GM12878 (cell line): ENCODE results near the gene KISS1R. TPM values are rescaled to one million over a fixed set of nuclear protein-coding genes. Genes with fewer than 3 reads are reported as not detected.

Experiments
- ATAC-seq: fragments of 200-7000 bp; cut with Tn5 transposase; 3 replicates; pipeline ENCODE4 v1.9.1; 2020; ENCODE audit warnings: mild to moderate bottlenecking, moderate library complexity
- BruUV-seq: library from RNA; stranded (reverse); fragments of 400-500 nt; replicated peaks from 2 replicates; lab custom pipeline; 2021; lab: Mats Ljungman, UMichigan
- CTCF ChIA-PET: fragments of 300-600 bp; sonication (Branson Sonifier 250); formaldehyde crosslinking; extraction: SDS; loops from one replicate; lab custom pipeline; 2021; ENCODE audit warnings: inconsistent platforms; lab: Yijun Ruan, JAX
- POLR2A ChIA-PET: fragments of 350-600 bp; formaldehyde crosslinking; extraction: SDS; loops from one replicate; lab custom pipeline; 2021; ENCODE audit warnings: inconsistent platforms; lab: Charles Lee
- RAD21 ChIA-PET: fragments of 300-600 bp; sonication (Branson Sonifier 250); formaldehyde crosslinking; loops from one replicate; lab custom pipeline; 2023; ENCODE audit warnings: antibody characterized with exemption; ENCODE audit not compliant: unreplicated experiment; lab: Charles Lee
- SMC1A ChIA-PET: fragments of 300-600 bp; sonication (Branson Sonifier 250); formaldehyde crosslinking; loops from one replicate; lab custom pipeline; 2023; ENCODE audit not compliant: unreplicated experiment, uncharacterized antibody; lab: Charles Lee
- DNase-seq: peaks from one replicate; pipeline ENCODE4 v3.0.0-alpha.2; 2011; ENCODE audit warnings: low read depth, low spot score
- FAIRE-seq: peaks from 3 replicates; lab custom pipeline; 2011; peaks lifted over from hg19 to GRCh38; lab: Jason Lieb, UNC
- H2AFZ ChIP-seq: 2 replicates; pipeline ENCODE4 v1.6.0; 2011; ENCODE audit warnings: low read depth, low read length, control low read depth; ENCODE audit not compliant: control insufficient read depth
- H3K27ac ChIP-seq: 2 replicates; pipeline ENCODE4 v1.5.1; 2011; ENCODE audit warnings: control low read depth; ENCODE audit not compliant: control insufficient read depth, insufficient read depth
- H3K27me3 ChIP-seq, 2 experiments: replicated peaks in 1 of 2; 2 replicates each; pipeline versions ENCODE4 v1.6.0 to v1.6.1; 2011; ENCODE audit warnings: low read length in 1 of 2; ENCODE audit not compliant: control insufficient read depth in 2 of 2, insufficient read depth in 2 of 2
- H3K36me3 ChIP-seq, 2 experiments: 2 replicates each; pipeline ENCODE4 v1.5.1; 2011; ENCODE audit warnings: low read length in 1 of 2; ENCODE audit not compliant: control insufficient read depth in 2 of 2, insufficient read depth in 2 of 2
- H3K4me1 ChIP-seq: 2 replicates; pipeline ENCODE4 v1.6.1; 2011; ENCODE audit warnings: mild to moderate bottlenecking, low read length, moderate library complexity, mixed read lengths; ENCODE audit not compliant: control insufficient read depth, insufficient read depth
- H3K4me2 ChIP-seq: 2 replicates; pipeline ENCODE4 v1.6.0; 2011; ENCODE audit warnings: control low read depth; ENCODE audit not compliant: control insufficient read depth, insufficient read depth
- H3K4me3 ChIP-seq: fragments of 200-600 bp; sonication (generic); 2 replicates; pipeline ENCODE4 v1.5.1; 2016
- H3K79me2 ChIP-seq: 2 replicates; pipeline ENCODE4 v1.6.0; 2011; ENCODE audit warnings: low read length; ENCODE audit not compliant: control insufficient read depth, insufficient read depth
- H3K9ac ChIP-seq: 2 replicates; pipeline ENCODE4 v1.8.0; 2011; ENCODE audit warnings: low read length, control low read depth, mixed read lengths; ENCODE audit not compliant: control insufficient read depth, insufficient read depth
- H3K9me3 ChIP-seq: replicated peaks from 3 replicates; pipeline ENCODE4 v1.5.1; 2011; ENCODE audit warnings: mild to moderate bottlenecking, low read length; ENCODE audit not compliant: control insufficient read depth, insufficient read depth
- H4K20me1 ChIP-seq: 2 replicates; pipeline ENCODE4 v1.6.0; 2011; ENCODE audit not compliant: control insufficient read depth, insufficient read depth
- ATF3 ChIP-seq: IDR thresholded peaks from 2 replicates; pipeline ENCODE4 v1.6.1; 2011; ENCODE audit warnings: low read depth, mild to moderate bottlenecking, low read length, moderate library complexity, borderline replicate concordance; ENCODE audit errors: extremely low read depth
- CEBPB ChIP-seq, 2 experiments: fragments of 150-350 bp in 1 of 2; IDR thresholded peaks; 2 replicates each; pipeline ENCODE4 v1.6.1; 2012 to 2014; ENCODE audit warnings: low read depth in 2 of 2, low read length in 2 of 2, borderline replicate concordance in 1 of 2, inconsistent platforms in 1 of 2
- HCFC1 ChIP-seq: fragments of 150-350 bp; IDR thresholded peaks from 2 replicates; pipeline ENCODE4 v1.6.1; 2014; ENCODE audit warnings: low read length
- HDAC6 ChIP-seq: fragments of 200-600 bp; sonication (generic); IDR thresholded peaks from one replicate; pipeline ENCODE4 v1.8.0; 2017; ENCODE audit warnings: antibody characterized with exemption; ENCODE audit not compliant: unreplicated experiment
- PAX8 ChIP-seq: fragments of 450-650 bp; IDR thresholded peaks from 2 replicates; pipeline ENCODE4 v1.6.1; 2017; ENCODE audit warnings: mild to moderate bottlenecking, moderate library complexity
- PBX3 ChIP-seq: IDR thresholded peaks from 2 replicates; pipeline ENCODE4 v1.6.1; 2011; ENCODE audit warnings: mild to moderate bottlenecking, low read depth, low read length, moderate library complexity; ENCODE audit not compliant: insufficient replicate concordance
- ZBTB33 ChIP-seq: fragments of 450-650 bp; IDR thresholded peaks from 2 replicates; pipeline ENCODE4 v1.6.1; 2017; ENCODE audit warnings: mild to moderate bottlenecking
- ZBTB4 ChIP-seq: fragments of 450-650 bp; formaldehyde crosslinking; IDR thresholded peaks from 2 replicates; pipeline ENCODE4 v1.4.0; 2022; ENCODE audit warnings: mild to moderate bottlenecking, moderate library complexity
- WGBS: methylation state at CpG from one replicate; pipeline ENCODE4 v1.1.6; 2016; ENCODE audit warnings: low lambda C conversion rate; ENCODE audit not compliant: insufficient replicate concordance, insufficient coverage; ENCODE audit errors: missing lambda C conversion rate; 5-methylcytosine and 5-hydroxymethylcytosine counted together
- in situ Hi-C: fragments of 300-500 bp; cut with MboI; formaldehyde crosslinking; loops from 9 replicates; pipeline ENCODE4 v1.14.3; 2018; ENCODE audit warnings: mixed read lengths
- intact Hi-C: fragments of 100-400 bp; cut with micrococcal nuclease; formaldehyde crosslinking; loops from one replicate; pipeline ENCODE4 v1.14.2; 2022; ENCODE audit not compliant: unreplicated experiment
- polyA plus RNA-seq, 11 experiments: library from polyadenylated mRNA; depleted of rRNA in 4 of 11; unstranded in 6 of 11; stranded (reverse) in 5 of 11; fragments of >200 nt; fragmentation: Nextera tagmentation in 4 of 11; fragmentation: Illumina TruSeq in 1 of 11; extraction: Ambion mirVana in 4 of 11; extraction: Trizol in 1 of 11; gene quantifications; 1 replicate in 1 of 11; 2 replicates in 10 of 11; pipeline versions ENCODE4 v1.2.1 to v1.2.3, GENCODE V29; 2011 to 2016; ENCODE audit warnings: inconsistent platforms in 2 of 11, missing spikeins in 2 of 11, low read depth in 1 of 11
- total RNA-seq, 4 experiments: library from RNA; depleted of rRNA in 3 of 4; stranded (reverse); fragments of >200 nt in 3 of 4; fragmentation: Illumina TruSeq in 1 of 4; extraction: Trizol in 1 of 4; gene quantifications; 2 replicates each; pipeline versions ENCODE4 v1.2.1 to v1.2.3, GENCODE V29; 2013 to 2021

The KISS1R gene
- total and polyA plus RNA-seq, 10 of the 15 experiments (the other 5 are each of a cell fraction or from before 2014, with no cell fraction given): 0.13 to 2.7 (median 1.4) TPM; not detected in 3

- TF ChIP-seq PBX3 (peak; percentile 66), CEBPB (IDR thresholded peaks at IDR 0.05; ENCODE audit: borderline replicate concordance in 1 of 2, low read depth in 2 of 2, low read length in 2 of 2) (no peak), HCFC1 (no peak), PAX8 (no peak), ZBTB33 (no peak), HDAC6 (no peak)
Measured at GRCh38 chr19:927780-928401, 10.8 kb downstream of the KISS1R start (continued).

- Histone ChIP-seq H3K79me2 (peaks cover 68% of the 10 kb centered on the region), H3K9me3 (no peaks in the 10 kb centered on the region), H3K4me2 (peak overlapping the region; percentile 42; the same call in 1 of the 2 replicates), H3K9ac (no peak overlapping the region), H3K27ac (no peak overlapping the region), H4K20me1 (no peaks in the 10 kb centered on the region), H3K27me3 (no peaks in the 10 kb centered on the region), H2AFZ (no peak overlapping the region), H3K36me3 (peaks cover 5 to 6% of the 10 kb centered on the region in 2 experiments; a peak in 3 of 4 replicates), H3K4me1 (peaks cover 19% of the 10 kb centered on the region), H3K4me3 (no peak overlapping the region)
- in situ Hi-C loops (no loop called here), intact Hi-C loops (loop anchor here (10.0 kb wide), 1 partner anchor 316 kb away; the partner anchor contains the start of genes ATP5F1D and MIDN)
- TSS peak; percentile 38 for BruUV-seq
- POLR2A ChIA-PET: interaction anchor here (1.1 kb wide), 1 partner anchor 53 kb away, joined by 5 read pairs; no protein-coding TSS in a partner anchor
- SMC1A ChIA-PET: interaction anchor here (2.0 kb wide), 1 partner anchor 22 kb away, joined by 4 read pairs; no protein-coding TSS in a partner anchor
- FAIRE-seq (no peak), DNase-seq (no peak), ATAC-seq (no peak)
- CTCF ChIA-PET: interaction anchor here (0.7 kb wide), 1 partner anchor 20 kb away, joined by 3 read pairs; no protein-coding TSS in a partner anchor
- RAD21 ChIA-PET: interaction anchor here (0.6 kb wide), 1 partner anchor 75 kb away, joined by 3 read pairs; no protein-coding TSS in a partner anchor
- WGBS: 90% methylated on average over 18 of the region's 18 CpGs
- TF ChIP-seq ATF3 (no peak), ZBTB4 (CRISPR knock-in tag) (no peak)
Measured at GRCh38 chr19:928471-929202, 11.5 kb downstream of the KISS1R start.
